Measurements from ENCODE around the gene NCOR1.

DNA sequence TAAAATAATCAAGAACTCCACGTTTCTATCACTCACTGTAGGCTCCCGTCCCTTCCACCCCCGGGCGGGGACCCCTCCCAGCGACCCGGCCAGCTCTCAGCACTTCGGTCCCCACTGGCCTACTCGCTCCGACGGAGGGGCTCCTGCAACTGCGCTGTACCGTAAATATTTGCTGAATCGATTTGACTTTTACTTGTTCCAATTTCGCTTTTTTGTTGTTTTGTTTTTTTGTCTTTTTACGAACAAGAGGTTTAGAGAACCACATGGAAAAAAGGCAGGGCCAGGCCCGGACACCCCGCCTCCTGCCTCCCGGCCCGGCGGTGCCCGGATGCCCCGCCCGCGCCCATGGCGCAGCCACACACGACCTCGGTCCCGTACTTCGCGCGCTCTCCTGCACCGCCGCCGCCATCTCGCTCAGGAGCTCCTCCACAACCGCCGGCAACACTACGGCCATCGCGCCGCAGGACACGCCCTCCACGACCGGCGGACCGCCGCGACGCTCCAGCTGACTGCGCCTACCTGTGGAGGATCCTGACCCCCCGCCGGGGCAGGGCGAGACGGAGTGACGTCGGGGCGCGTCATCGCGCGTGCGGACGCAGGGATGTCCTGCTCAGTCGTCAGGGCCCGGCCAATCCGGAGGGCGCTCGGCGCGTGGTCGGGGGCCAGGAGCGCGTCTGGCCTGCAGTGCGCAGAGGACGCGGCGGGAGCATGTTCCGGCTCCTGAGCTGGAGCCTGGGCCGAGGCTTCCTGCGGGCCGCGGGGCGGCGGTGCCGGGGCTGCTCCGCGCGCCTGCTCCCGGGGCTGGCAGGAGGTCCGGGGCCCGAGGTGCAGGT is 216.0 kb downstream of the NCOR1 start, which contains the start of the genes TTC19 and ZSWIM7:
- no peak for TF ChIP-seq CTCF (IDR thresholded peaks at IDR 0.05)
- TF ChIP-seq, protein P1, sequence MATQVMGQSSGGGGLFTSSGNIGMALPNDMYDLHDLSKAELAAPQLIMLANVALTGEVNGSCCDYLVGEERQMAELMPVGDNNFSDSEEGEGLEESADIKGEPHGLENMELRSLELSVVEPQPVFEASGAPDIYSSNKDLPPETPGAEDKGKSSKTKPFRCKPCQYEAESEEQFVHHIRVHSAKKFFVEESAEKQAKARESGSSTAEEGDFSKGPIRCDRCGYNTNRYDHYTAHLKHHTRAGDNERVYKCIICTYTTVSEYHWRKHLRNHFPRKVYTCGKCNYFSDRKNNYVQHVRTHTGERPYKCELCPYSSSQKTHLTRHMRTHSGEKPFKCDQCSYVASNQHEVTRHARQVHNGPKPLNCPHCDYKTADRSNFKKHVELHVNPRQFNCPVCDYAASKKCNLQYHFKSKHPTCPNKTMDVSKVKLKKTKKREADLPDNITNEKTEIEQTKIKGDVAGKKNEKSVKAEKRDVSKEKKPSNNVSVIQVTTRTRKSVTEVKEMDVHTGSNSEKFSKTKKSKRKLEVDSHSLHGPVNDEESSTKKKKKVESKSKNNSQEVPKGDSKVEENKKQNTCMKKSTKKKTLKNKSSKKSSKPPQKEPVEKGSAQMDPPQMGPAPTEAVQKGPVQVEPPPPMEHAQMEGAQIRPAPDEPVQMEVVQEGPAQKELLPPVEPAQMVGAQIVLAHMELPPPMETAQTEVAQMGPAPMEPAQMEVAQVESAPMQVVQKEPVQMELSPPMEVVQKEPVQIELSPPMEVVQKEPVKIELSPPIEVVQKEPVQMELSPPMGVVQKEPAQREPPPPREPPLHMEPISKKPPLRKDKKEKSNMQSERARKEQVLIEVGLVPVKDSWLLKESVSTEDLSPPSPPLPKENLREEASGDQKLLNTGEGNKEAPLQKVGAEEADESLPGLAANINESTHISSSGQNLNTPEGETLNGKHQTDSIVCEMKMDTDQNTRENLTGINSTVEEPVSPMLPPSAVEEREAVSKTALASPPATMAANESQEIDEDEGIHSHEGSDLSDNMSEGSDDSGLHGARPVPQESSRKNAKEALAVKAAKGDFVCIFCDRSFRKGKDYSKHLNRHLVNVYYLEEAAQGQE (IDR thresholded peaks at IDR 0.05; ENCODE audit: insufficient read depth in 1 of 2, low read depth in 2 of 2, low read length in 1 of 2): no peak; a peak in 1 of 4 replicates
- no peak; the same call in 1 of the 2 replicates for TF ChIP-seq SIN3A (IDR thresholded peaks at IDR 0.05; ENCODE audit: borderline replicate concordance, insufficient read depth, low read depth, low read length)
- no peak; the same call in none of the 2 replicates for TF ChIP-seq POLR2AphosphoS5 (IDR thresholded peaks at IDR 0.05; ENCODE audit: low read depth, low read length)
- no peak for TF ChIP-seq TCF7L2 (IDR thresholded peaks at IDR 0.05; ENCODE audit: low read depth, low read length)
